ENCODE results near the gene PROP1. TPM values are rescaled to one million over a fixed set of nuclear protein-coding genes. Genes with fewer than 3 reads are reported as not detected.

PROP1 gene
- total and polyA plus RNA-seq, 12 donors = not detected

- H3K27ac ChIP-seq = no peak overlapping the region
- 70 to 77% (median 75%) methylated on average over 7 to 19 of the region's 19 CpGs for WGBS, 4 donors
- H3K36me3 ChIP-seq (replicated peaks in 1 of 2) = no peaks in the 10 kb centered on the region
- no peaks in the 10 kb centered on the region for H3K4me1 ChIP-seq (replicated peaks in 1 of 2)
- no peaks in the 10 kb centered on the region for H3K27me3 ChIP-seq
- no peaks in the 10 kb centered on the region for H3K9me3 ChIP-seq (replicated peaks in 1 of 3)
- DNase-seq = peak in 1 of 7 donors; percentile 25
- TF ChIP-seq POLR2A (IDR thresholded peaks at IDR 0.05) (no peak), CTCF (IDR thresholded peaks at IDR 0.05) (no peak)
- H3K4me3 ChIP-seq = no peak overlapping the region
- intact Hi-C loops (cut with DNase I) = no loop called here
Observed at GRCh38 chr5:177966009-177966838, 29.8 kb downstream of the PROP1 start.

GRCh38 chr5:177964471-177964870 is 31.6 kb downstream of the PROP1 start:
- H3K27me3 ChIP-seq = no peaks in the 10 kb centered on the region
- H3K27ac ChIP-seq = no peak overlapping the region
- no peaks in the 10 kb centered on the region for H3K4me1 ChIP-seq (replicated peaks in 1 of 2)
- H3K4me3 ChIP-seq = no peak overlapping the region
- whole genome bisulfite sequencing, 4 donors = 89 to 92% (median 91%) methylated on average over 10 to 12 of the region's 12 CpGs
- no peaks in the 10 kb centered on the region for H3K9me3 ChIP-seq (replicated peaks in 1 of 3)
- DNase-seq = no peak
- H3K36me3 ChIP-seq (replicated peaks in 1 of 2) = no peaks in the 10 kb centered on the region
- TF ChIP-seq CTCF (IDR thresholded peaks at IDR 0.05) (no peak), POLR2A (IDR thresholded peaks at IDR 0.05) (no peak)
- intact Hi-C loops (cut with DNase I) = no loop called here

GRCh38 chr5:177963966-177964365 is 32.1 kb downstream of the PROP1 start:
- Histone ChIP-seq H3K27me3 (no peaks in the 10 kb centered on the region), H3K4me3 (no peak overlapping the region), H3K9me3 (replicated peaks in 1 of 3) (no peaks in the 10 kb centered on the region), H3K27ac (no peak overlapping the region), H3K4me1 (replicated peaks in 1 of 2) (no peaks in the 10 kb centered on the region), H3K36me3 (replicated peaks in 1 of 2) (no peaks in the 10 kb centered on the region)
- 79 to 89% (median 86%) methylated on average over 14 of the region's 14 CpGs for WGBS, 4 donors
- no peak for DNase-seq
- TF ChIP-seq CTCF (IDR thresholded peaks at IDR 0.05) (no peak), POLR2A (IDR thresholded peaks at IDR 0.05) (no peak)
- intact Hi-C loops (cut with DNase I) = no loop called here

- H3K4me3 ChIP-seq = no peak overlapping the region
- WGBS, 4 donors = 70 to 76% (median 73%) methylated on average over 9 of the region's 9 CpGs
- H3K9me3 ChIP-seq (replicated peaks in 1 of 3) = no peaks in the 10 kb centered on the region
- H3K27me3 ChIP-seq = no peaks in the 10 kb centered on the region
- H3K4me1 ChIP-seq (replicated peaks in 1 of 2) = no peaks in the 10 kb centered on the region
- no peak for DNase-seq
- H3K36me3 ChIP-seq (replicated peaks in 1 of 2) = no peaks in the 10 kb centered on the region
- no peak for TF ChIP-seq CTCF (IDR thresholded peaks at IDR 0.05)
- TF ChIP-seq POLR2A (IDR thresholded peaks at IDR 0.05) = no peak
- no peak overlapping the region for H3K27ac ChIP-seq
- intact Hi-C loops (cut with DNase I) = no loop called here
Observed at GRCh38 chr5:177959315-177959714, 36.7 kb downstream of the PROP1 start.

Data from adrenal gland (tissue), 12 donors.